ENCODE measurements around the gene WWTR1. TPM values are rescaled to one million over a fixed set of nuclear protein-coding genes. Genes with fewer than 3 reads are reported as not detected.

The WWTR1 gene
- total RNA-seq, 1 experiment from 2014 or later = 73.5 TPM

GRCh38 chr3:149660462-149660861 lies 2.6 kb upstream of the WWTR1 start:
- H3K79me2 ChIP-seq (ENCODE audit: low read depth) = peaks cover 40% of the 10 kb centered on the region
- 0 out of 2 replicates have a peak, but pooled peaks cover 2% of the 10 kb centered on the region for H3K36me3 ChIP-seq (ENCODE audit: low read depth)
- no TSS peak for BruUV-seq (replicated peaks)
- peaks cover 36% of the 10 kb centered on the region for H3K4me1 ChIP-seq (replicated peaks; ENCODE audit: insufficient read depth)
- no peaks in the 10 kb centered on the region for H3K9me3 ChIP-seq (ENCODE audit: insufficient read depth, low read depth)
- H3K4me3 ChIP-seq = no peak overlapping the region
- ChIA-PET CTCF (interaction anchor here (0.6 to 1.4 kb wide), 2 partner anchors 148 to 540 kb away, joined by 3 to 5 read pairs; no protein-coding TSS in a partner anchor), POLR2A (ENCODE audit: unreplicated experiment) (interaction anchor here (0.5 to 0.6 kb wide), 3 partner anchors 62 to 655 kb away, joined by 3 to 6 read pairs (median 4); no protein-coding TSS in a partner anchor)
- no peak for DNase-seq
- H3F3A ChIP-seq (ENCODE audit: insufficient read depth, low read depth) = peaks cover 12% of the 10 kb centered on the region; the same call in 1 of the 2 replicates
- TF ChIP-seq CTCF (conservative IDR thresholded peaks at IDR 0.05) (no peak), EZH2 (IDR thresholded peaks at IDR 0.05; ENCODE audit: low read depth) (no peak)
- H3K27ac ChIP-seq = no peak overlapping the region
- H3K9me2 ChIP-seq (ENCODE audit: insufficient read depth) = no peaks in the 10 kb centered on the region
- no peaks in the 10 kb centered on the region for H3K27me3 ChIP-seq (ENCODE audit: insufficient read depth, low read depth)
- H3K4me2 ChIP-seq = 0 out of 2 replicates have a peak overlapping the region, but pooled peaks have one; percentile 10
- intact Hi-C loops (cut with micrococcal nuclease; ENCODE audit: unreplicated experiment) = no loop called here
- no peaks in the 10 kb centered on the region for H4K20me1 ChIP-seq (ENCODE audit: insufficient read depth)
- no peak overlapping the region for H2AFZ ChIP-seq

GRCh38 chr3:149658744-149659497 lies 1.1 kb upstream of the WWTR1 start:
- peaks cover 46% of the 10 kb centered on the region for H3K4me1 ChIP-seq (replicated peaks; ENCODE audit: insufficient read depth)
- H3K27me3 ChIP-seq (ENCODE audit: insufficient read depth, low read depth) = no peaks in the 10 kb centered on the region
- peak in 1 of 2 experiments; percentile 63 for DNase-seq
- H3K9me2 ChIP-seq (ENCODE audit: insufficient read depth) = no peaks in the 10 kb centered on the region
- H3F3A ChIP-seq (ENCODE audit: insufficient read depth, low read depth) = peaks cover 21% of the 10 kb centered on the region; the same call in 1 of the 2 replicates
- intact Hi-C loops (cut with micrococcal nuclease; ENCODE audit: unreplicated experiment) = loop anchor here (1.0 to 5.0 kb wide), 8 partner anchors 58 to 272 kb away; partner anchors contain the start of genes COMMD2 and RNF13
- H3K4me3 ChIP-seq = peak overlapping the region; percentile 95
- H3K79me2 ChIP-seq (ENCODE audit: low read depth) = peaks cover 55% of the 10 kb centered on the region
- TSS peak; percentile 84 for BruUV-seq (replicated peaks)
- CTCF ChIA-PET = interaction anchor here (0.7 to 1.8 kb wide), 3 partner anchors 46 to 90 kb away, joined by 4 to 11 read pairs (median 7); no protein-coding TSS in a partner anchor
- no peaks in the 10 kb centered on the region for H3K9me3 ChIP-seq (ENCODE audit: insufficient read depth, low read depth)
- H4K20me1 ChIP-seq (ENCODE audit: insufficient read depth) = peaks cover 3% of the 10 kb centered on the region; the same call in 1 of the 2 replicates
- POLR2A ChIA-PET (ENCODE audit: unreplicated experiment) = interaction anchor here (0.6 to 0.9 kb wide), 7 partner anchors 19 to 942 kb away, joined by 3 to 14 read pairs (median 4); no protein-coding TSS in a partner anchor
- H3K36me3 ChIP-seq (ENCODE audit: low read depth) = peaks cover 12% of the 10 kb centered on the region; the same call in 1 of the 2 replicates
- peak overlapping the region; percentile 98 for H3K4me2 ChIP-seq
- TF ChIP-seq CTCF (conservative IDR thresholded peaks at IDR 0.05) (no peak), EZH2 (IDR thresholded peaks at IDR 0.05; ENCODE audit: low read depth) (no peak)
- H3K27ac ChIP-seq = peak overlapping the region; percentile 97
- peak overlapping the region; percentile 74 for H2AFZ ChIP-seq

GRCh38 chr3:149657321-149657925 lies 402 bp downstream of the WWTR1 start:
- Histone ChIP-seq H3K36me3 (ENCODE audit: low read depth) (peaks cover 22% of the 10 kb centered on the region; the same call in 1 of the 2 replicates), H3K9me2 (ENCODE audit: insufficient read depth) (no peaks in the 10 kb centered on the region), H3K4me2 (peak overlapping the region; percentile 98), H3K4me3 (peak overlapping the region; percentile 95), H2AFZ (peak overlapping the region; percentile 67), H3K27me3 (ENCODE audit: insufficient read depth, low read depth) (no peaks in the 10 kb centered on the region), H3K27ac (peak overlapping the region; percentile 97), H3K79me2 (ENCODE audit: low read depth) (peaks cover 69% of the 10 kb centered on the region), H3K4me1 (replicated peaks; ENCODE audit: insufficient read depth) (peaks cover 53% of the 10 kb centered on the region), H3F3A (ENCODE audit: insufficient read depth, low read depth) (peaks cover 23% of the 10 kb centered on the region; the same call in 1 of the 2 replicates), H4K20me1 (ENCODE audit: insufficient read depth) (peaks cover 3% of the 10 kb centered on the region; the same call in 1 of the 2 replicates), H3K9me3 (ENCODE audit: insufficient read depth, low read depth) (no peaks in the 10 kb centered on the region)
- TF ChIP-seq CTCF (conservative IDR thresholded peaks at IDR 0.05) (no peak), EZH2 (IDR thresholded peaks at IDR 0.05; ENCODE audit: low read depth) (no peak)
- DNase-seq = peak in 1 of 2 experiments; percentile 61
- BruUV-seq (replicated peaks) = no TSS peak
- ChIA-PET POLR2A (ENCODE audit: unreplicated experiment) (interaction anchor here (0.6 to 1.1 kb wide), 14 partner anchors 10 to 758 kb away, joined by 3 to 10 read pairs (median 3); partner anchors contain the start of gene COMMD2), CTCF (interaction anchor here (1.0 to 1.8 kb wide), 3 partner anchors 60 to 89 kb away, joined by 4 to 11 read pairs (median 5); no protein-coding TSS in a partner anchor)
- intact Hi-C loops (cut with micrococcal nuclease; ENCODE audit: unreplicated experiment) = loop anchor here (5.0 kb wide), 3 partner anchors 125 to 270 kb away; partner anchors contain the start of gene RNF13
